ENCODE measurements around the gene IL1RN.
A peak's percentile ranks its signal among the peaks of the same experiment; 100 is the strongest.
"Not testable (repeated sequence)": the region's sequence is repeated elsewhere in the genome, so short reads cannot be mapped to it uniquely, and the experiment has no call there.

IL1RN gene, protein sequence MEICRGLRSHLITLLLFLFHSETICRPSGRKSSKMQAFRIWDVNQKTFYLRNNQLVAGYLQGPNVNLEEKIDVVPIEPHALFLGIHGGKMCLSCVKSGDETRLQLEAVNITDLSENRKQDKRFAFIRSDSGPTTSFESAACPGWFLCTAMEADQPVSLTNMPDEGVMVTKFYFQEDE

GRCh38 chr2:113126845-113127645 lies at the start of gene IL1RN:
TSS of gene IL1RN (plus strand) at chr2:113127598. CDS start at chr2:113127625, 27 bp downstream.
- no peak for DNase-seq

- DNase-seq = no peak
Observed at GRCh38 chr2:113077921-113078320, 49.5 kb upstream of the IL1RN start.

DNA sequence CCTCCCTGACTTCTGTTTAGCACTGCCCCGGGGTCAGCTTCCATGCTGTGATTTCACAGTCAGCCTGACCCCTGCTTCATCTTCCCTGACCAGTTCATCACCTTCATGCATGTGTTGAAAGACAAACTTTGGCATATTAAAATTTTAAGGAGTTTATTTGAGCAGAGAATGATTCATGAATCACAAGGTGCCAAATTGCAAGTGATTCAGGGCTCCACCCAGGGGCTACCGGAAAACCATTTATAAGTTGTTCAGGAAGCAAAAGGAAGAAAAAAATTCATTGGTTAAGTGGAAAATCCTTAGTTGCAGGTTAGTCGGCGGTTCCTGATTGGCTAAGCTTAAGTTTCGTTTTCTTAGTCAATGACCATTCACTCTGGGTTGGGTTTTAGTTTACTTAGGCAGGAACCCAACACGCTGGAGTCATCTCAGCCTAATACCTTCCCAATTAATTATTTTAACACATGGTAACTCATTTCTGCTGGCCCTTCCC lies 49.0 kb upstream of the IL1RN start:
- DNase-seq = no peak

DNA sequence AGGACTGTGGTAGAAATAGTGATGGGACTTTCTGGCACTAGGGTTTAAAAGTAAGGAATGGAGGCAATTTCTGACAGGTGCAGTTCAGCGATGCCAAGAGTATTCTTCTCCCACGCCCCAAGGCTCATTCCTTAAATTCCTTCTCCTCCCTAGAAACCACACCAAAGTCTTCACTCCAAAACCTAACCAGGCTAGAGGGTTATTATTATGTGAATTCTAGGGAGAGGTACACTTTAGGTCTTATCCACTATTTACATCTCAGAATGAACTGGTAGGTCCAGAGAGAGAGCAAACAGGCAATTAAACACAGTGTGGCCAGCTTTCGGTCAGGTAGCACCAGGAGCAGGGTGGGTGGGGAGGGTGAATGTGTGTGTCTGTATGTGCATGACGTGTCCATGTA lies 48.3 kb upstream of the IL1RN start:
- no peak for DNase-seq

DNA sequence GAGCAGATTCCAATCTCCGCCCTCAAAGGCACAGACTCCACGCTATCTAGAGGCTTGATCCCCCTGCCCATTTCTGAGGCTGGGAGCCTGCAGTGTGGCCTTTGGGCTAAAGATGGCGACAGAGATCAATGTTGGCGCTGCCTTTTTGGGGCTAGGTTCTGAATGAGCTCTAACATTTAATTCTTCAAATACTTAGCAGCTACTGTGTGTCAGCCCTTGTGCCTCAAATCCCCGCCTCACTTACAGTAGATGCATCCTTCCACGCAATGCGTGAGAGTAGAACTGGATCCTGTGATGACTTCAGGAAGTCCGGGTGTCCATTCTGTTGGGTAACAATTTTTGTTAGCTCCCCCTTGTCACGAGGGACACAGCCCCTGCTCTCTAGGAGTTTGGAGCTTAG lies 47.3 kb upstream of the IL1RN start:
- DNase-seq = peak in 3 of 4 experiments; percentile 11 to 28 (median 16)

GRCh38 chr2:113081488-113082210 lies 45.7 kb upstream of the IL1RN start:
- no peak for DNase-seq

- DNase-seq = no peak
Observed at GRCh38 chr2:113083296-113083695, 44.1 kb upstream of the IL1RN start.

- DNase-seq = no peak
Observed at GRCh38 chr2:113084249-113085000, 43.0 kb upstream of the IL1RN start.

DNA sequence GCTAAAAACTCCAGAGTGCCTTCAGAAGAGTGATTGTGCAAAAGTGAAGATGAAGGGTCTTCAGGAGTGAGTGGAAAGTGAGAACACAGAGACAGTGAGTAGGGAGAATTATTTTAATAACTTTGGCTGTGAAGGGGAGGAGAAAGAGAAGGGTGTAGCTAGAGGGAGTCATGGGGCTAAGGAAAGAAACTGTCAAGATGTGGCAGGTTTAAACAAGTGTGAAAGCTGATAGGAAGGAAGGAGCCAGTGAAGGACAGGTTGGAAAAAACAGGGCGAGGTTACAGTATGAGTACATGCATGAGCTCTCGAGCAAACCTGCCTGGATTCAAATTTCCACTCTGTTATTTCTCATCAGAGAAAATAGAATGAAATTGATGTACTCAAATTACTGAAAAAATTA lies 41.9 kb upstream of the IL1RN start:
- DNase-seq = no peak

DNA sequence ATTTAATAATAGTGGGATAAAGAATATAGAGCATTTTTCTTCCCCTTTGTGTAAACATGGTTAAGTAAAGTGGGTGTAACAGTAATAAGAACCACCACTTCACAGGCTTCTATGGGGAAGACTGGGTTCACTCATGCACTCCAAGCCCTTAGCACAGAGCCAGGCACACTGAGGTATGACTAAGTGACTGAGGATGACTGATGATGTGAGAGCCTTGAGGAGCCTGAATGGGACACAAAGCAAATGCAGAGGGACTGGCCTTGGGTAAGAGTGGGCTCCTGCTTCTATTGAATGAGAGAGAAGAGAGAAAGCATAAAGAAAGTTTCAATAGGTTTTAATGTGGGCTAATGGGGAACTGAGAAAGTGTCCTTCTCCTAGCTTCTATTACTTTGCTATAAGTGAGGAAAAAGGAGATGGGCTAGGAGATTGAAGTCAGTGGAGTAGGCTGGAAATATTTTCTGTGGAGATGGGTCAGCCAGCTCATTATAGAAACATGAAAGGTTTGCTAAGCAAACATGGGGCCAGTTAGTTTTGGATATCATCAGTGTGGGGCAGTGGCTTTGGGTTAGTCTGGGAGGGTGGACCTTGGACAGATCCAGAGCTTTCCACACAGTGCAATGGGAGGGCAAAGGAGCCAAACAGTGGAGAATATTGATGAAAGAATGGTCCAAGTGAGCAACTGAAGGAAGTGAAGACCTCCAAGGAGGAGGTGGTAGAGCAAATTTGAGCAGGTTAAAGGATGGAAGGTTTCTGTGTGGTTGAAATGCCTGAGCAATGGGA lies 39.0 kb upstream of the IL1RN start:
- DNase-seq = no peak

DNA sequence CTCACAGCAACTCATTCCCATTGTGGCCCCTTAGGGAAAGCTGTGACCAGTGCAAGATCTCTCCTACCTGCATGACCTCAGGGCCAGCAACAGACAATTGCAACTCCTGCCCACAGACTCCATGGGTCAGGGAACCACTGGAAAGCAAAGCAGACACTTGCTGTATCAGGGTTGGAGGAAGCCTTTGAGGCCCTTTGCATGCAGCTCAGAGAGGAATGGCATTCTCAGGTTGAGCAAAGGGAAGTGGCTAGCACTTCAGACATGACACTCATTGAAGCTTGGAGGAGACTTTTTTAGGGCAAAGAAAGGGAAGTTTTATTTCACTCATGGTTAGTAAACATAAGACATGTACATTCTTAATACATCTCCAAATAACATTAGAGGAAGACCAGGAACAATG lies 37.5 kb upstream of the IL1RN start:
- DNase-seq = no peak

GRCh38 chr2:113091231-113091896 lies 36.0 kb upstream of the IL1RN start:
- DNase-seq = no peak

DNA sequence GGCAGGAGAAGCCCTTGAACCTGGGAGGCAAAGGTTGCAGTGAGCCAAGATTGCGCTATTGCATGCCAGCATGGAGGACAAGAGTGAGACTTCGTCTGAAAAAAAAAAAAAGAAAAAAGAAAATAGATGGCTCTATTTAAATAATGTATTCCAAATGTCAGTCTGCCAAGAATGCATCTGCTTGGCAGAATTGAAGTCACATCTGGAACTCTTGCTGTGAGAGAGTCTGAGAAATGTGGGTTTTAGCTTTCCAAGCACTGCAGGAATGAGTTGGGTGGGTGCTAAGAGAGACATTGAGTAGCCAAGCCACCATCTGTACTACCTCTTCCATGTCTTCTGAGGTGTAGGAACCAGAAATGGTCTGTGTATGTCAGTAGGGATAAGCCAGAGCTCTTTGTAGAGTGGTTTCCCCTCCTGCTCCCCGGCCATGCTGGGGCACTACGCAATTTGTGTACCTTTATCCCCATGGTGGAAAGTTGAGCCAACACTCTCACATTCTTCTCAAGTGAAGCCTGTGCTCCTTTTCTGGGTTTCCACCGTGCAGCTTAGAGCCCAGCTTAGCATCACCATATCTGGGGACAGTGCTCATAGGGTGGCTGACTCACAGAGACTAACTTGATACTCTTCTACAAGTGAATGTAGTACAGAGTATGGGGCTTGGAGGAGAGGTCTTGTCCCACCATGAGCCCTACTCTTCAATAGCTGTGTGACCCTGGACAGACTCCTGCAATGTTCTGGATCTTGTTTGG lies 34.4 kb upstream of the IL1RN start:
- no peak for DNase-seq

GRCh38 chr2:113093613-113093977 lies 33.8 kb upstream of the IL1RN start:
- DNase-seq = no peak

DNA sequence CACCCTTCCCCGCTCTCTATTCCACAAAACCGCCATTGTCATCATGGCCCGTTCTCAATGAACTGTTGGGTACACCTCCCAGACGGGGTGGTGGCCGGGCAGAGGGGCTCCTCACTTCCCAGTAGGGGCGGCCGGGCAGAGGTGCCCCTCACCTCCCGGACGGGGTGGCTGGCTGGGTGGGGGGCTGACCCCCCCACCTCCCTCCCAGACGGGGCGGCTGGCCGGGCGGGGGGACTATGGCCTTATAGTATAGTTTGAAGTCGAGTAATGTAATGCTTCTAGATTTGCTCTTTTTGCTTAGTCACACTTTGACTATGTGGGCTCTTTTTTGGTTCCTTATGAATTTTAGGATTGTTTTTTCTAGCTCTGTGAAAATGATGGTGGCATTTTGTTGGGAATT lies 31.1 kb upstream of the IL1RN start:
- DNase-seq = not testable (repeated sequence)

- not testable (repeated sequence) for DNase-seq
Observed at GRCh38 chr2:113096842-113097618, 30.4 kb upstream of the IL1RN start.

DNA sequence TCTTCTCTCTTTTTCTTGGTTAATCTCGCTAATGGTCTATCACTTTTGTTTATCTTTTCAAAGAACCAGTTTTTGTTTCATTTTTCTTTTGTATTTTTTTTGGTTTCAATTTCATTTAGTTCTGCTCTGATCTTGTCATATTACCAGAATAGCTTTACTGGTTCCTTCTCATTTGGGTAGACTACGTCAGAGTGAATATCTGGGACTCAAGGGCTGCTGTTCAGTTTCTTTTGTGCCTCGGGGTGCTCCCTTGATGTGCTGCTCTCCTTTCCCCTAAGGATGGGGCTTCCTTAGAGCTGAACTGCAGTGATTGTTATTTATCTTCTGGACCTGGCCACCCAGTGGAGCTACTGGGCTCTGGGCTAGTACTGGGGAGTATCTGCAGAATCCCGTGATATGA lies 29.4 kb upstream of the IL1RN start:
- no peak for DNase-seq

- no peak for DNase-seq
Observed at GRCh38 chr2:113098532-113098931, 28.9 kb upstream of the IL1RN start.

- no peak for DNase-seq
Observed at GRCh38 chr2:113102133-113102532, 25.3 kb upstream of the IL1RN start.

DNA sequence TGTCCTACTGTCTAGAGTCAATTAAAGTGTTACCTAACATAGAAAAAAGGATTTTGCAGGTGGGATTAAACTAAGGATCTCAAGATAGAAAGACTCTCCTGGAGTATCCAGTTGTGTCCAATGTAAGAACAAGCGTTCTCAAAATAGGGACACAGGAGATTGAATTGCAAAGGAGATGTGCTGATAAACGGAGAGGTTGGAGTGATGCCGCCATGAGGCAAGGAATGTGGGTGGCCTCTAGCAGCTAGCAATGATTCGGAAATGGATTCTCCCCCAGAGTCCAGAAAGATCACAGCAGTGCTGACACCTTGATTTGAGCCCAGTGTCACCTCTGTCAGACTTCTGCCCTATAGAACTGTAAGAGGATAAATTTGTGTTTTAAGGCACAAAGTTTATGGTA lies 24.1 kb upstream of the IL1RN start:
- DNase-seq = no peak
